ENCODE data around the gene PRKAR1B.

Gene PRKAR1B

DNA sequence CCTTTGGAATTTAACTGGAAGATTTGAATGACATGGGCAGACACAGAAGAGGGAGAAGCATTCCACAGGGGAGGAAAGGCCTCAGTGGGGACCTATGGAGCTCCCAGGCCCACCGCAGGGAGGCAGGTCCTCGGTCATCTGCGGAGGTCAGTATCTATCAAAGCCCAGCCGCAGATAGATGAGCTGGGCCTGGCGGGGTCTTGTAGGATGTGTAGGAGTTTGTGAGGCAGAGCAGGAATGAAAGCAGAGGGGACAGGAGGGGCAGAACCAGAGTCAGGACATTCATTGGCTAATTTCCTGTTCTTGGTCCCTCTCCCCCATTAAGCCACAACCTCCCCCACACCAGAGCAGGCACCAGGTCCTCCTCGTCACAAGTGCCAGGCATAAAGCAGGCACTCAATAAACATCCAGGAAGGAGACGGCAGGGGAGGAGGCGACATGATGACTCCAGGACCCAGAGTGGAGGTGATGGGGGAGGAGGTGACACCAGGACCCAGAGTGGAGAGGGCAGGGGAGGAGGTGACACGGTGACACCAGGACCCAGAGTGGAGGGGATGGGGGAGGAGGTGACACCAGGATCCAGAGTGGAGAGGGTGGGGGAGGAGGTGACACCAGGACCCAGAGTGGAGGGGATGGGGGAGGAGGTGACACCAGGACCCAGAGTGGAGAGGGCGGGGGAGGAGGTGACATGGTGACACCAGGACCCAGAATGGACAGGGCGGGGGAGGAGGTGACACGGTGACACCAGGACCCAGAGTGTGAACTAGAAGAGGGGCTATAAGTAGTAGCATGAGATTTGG, 123.7 kb downstream of the PRKAR1B start:
- DNase-seq (ENCODE audit: low read depth), result no peak

DNA sequence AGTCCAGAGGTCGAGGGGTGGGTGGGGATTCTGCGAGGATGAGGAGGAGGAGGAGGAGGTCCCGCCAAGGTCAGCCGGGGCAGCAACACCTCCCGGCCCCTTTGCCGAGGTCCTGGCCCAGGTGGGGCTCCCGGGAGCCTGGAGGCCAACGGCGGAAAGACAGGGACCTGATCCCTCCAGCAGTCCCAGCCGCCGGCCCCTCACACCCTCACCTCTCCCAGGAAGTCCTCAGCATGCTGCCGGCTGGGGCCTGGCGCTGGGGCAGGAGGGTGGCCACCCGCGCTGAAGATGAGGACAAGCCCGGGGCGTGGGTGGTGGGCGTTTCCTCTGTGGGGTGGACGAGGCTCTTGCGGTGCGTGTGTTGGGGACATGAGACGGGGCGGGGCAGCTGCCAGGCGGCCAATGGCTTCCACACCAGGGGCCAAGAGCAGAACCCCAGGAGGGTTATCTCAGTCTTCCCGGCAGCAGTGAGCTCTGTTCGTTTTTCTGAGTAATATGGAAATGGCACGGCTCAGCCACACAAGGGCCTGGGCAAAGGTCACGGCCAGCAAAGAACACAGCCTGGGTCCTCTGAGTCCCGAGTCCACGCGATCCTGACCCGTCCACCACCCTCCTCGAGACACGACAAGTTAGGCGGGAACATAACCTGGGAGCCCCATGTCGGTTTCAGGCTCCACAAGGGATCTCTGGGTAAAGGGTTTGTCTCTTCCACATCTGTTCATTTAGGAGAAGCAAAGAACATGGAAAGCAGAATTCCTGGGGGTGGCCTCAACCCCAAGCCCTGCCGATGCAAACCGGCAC, 124.5 kb downstream of the PRKAR1B start:
- DNase-seq (ENCODE audit: low read depth), result no peak

DNA sequence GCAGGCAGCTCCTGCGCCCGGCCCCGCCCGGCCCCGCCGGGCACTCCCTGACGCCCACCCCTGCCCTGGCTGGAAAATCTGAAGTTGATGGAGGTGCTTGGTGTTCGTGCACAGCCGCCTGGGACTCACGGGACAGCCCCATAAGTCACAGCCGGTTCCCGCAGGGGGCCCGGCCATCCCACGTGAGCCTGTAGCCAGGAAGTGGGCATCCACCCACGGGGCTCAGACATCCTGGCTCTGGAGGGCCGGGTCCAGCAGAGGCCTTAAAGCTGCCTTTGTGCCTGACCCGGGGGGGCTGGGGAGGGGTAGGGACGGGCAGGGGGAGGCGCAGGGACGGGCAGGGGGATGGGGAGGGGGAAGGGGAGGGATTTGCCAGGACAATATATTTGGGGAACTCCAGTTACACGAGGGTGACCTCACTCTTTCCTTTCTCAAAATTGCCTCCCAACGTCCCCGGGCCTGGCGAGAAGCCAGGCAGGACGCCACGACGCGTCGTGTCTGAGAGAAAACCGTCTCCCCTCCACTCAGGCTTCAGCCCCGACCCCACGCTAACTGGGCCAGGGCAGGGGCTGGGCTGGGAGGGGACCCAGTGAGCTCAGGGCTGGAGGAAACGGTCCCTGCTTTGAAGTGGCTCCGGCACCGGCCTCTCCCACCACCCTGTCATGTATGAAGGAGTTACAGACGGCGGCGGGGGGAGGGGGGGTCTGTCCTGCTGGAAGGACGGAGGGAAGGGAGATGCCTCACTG, 125.3 kb downstream of the PRKAR1B start:
- no peak for DNase-seq (ENCODE audit: low read depth)

DNA sequence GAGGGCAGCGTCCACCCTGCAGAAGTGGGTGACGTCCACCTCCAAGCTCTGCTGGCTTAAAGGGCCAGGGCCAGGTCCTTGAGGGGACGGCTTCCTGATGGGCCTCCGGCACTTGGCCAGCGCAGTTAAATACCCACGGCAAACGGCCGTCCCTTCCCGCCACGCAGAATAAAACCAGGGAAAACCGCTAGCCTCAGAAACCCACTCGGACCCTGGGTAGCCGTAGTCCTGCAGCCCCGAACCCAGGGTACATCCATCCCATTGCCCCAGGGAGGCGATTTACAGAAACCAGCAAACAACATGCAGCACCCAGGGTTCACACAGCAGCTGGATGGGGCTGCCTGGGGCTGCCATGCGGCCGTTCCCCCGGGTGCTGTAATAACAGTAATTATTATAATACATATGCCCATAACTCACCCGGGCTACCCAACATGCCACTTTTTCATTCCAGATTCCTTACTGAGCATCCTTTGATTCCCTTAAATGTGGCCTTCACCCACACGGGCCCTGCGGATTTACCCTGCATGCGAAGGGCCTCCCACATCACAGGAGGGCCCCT, 126.0 kb downstream of the PRKAR1B start:
- no peak for DNase-seq (ENCODE audit: low read depth)

GRCh38 chr7:600149-601035, 126.7 kb downstream of the PRKAR1B start:
- DNase-seq (ENCODE audit: low read depth), result no peak

- DNase-seq (ENCODE audit: low read depth), result no peak
These were observed 128.2 kb downstream of the PRKAR1B start for GRCh38 chr7:598899-599298.

DNA sequence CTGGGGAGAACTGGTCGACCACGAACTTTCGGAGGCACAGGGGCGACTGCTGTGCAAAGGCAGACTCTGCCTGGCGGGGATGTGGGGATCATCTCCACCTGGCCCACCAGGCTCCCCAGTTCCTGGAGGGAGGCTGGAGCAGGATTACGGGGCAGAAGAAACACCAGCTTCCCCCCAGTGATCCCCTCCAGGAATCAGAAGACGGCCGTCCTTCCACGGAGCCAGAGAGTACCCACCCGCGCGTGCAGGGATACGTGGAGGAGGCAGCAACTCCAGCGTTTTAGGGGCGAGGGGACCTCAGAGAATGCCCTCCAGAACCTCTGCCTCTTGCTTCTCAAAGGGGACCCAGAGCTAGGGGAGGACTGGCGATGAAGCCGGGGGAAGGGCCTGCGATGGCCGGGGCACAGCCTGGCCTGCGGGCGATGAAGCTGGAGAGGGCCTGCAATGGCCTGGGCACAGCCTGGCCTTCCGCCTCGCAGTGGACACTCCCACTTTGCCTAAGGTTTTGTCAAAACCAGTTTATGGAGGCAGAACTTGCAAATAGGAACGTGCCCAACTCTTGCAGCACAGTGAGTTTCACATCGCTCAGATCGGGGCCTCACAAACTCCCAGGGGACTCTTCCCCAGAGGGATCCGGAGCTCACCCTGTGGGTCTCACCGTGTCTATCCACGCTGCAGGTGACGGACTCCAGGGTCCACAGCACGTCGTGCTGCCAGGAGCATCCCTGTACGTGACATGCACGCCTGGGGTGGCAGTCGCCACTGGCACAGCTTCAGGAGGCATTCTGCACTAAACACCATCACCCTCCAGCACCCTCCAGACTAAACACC, 129.5 kb downstream of the PRKAR1B start:
- DNase-seq (ENCODE audit: low read depth), result no peak

DNA sequence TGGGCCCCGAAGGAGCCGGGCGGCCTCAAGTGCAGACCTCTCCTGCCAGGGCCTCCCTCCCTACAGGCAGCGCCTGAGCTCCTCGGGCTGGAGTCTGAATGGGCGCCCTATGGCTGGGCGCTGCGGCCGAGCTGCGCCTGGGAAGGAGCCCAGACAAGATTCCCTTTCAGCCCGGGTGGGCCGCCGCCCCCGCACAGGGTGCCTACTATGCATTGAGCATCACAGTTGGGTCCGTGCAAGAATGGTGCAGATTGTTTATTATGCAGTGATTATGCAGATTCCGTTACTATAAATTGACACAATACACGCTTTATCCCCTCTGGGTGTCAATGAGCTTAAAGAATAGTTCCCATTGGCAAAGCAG, 130.3 kb downstream of the PRKAR1B start:
- no peak for DNase-seq (ENCODE audit: low read depth)

GRCh38 chr7:596071-596818, 130.8 kb downstream of the PRKAR1B start:
- DNase-seq (ENCODE audit: low read depth), result no peak

GRCh38 chr7:595621-596010, 131.5 kb downstream of the PRKAR1B start:
- no peak for DNase-seq (ENCODE audit: low read depth)

DNA sequence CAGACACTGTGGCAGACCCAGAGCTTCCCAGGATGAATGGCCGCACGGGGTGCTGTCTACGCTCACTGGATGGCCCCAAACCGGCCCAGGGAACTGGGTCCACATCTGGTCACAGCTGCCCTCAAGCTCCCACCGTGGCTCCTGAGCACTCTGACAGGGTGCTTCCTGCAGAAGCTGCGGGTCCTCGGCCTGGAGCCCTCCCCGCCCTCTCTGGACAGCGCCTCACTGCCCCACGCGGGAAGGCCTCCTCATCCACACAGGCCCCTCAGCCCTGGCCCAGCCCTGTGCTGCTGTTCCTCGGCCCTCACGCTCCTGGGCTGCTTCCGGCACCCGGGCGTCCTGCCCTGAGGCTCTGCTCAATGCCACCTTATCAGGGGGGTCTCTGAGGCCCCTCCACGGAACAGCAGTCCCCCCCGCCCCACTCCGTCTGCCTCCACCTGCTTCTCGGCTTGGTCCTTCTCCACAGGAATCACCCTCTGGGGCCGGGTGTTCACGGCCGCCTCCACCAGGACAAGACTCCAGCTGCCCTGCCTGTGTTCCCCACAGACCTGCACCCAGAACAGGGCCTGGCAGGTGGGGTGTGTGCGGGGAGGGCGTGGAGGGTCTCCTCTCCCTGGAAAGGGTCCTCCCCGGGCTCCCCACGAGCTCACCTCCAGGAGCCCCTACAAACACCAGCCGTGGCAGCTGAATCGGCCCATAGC, 132.0 kb downstream of the PRKAR1B start:
- DNase-seq (ENCODE audit: low read depth), result no peak

- no peak for DNase-seq (ENCODE audit: low read depth)
These were observed 132.7 kb downstream of the PRKAR1B start for GRCh38 chr7:594212-594913.

GRCh38 chr7:593324-594115, 133.6 kb downstream of the PRKAR1B start:
- no peak for DNase-seq (ENCODE audit: low read depth)

GRCh38 chr7:591856-592628, 135.0 kb downstream of the PRKAR1B start:
- no peak for DNase-seq (ENCODE audit: low read depth)

DNA sequence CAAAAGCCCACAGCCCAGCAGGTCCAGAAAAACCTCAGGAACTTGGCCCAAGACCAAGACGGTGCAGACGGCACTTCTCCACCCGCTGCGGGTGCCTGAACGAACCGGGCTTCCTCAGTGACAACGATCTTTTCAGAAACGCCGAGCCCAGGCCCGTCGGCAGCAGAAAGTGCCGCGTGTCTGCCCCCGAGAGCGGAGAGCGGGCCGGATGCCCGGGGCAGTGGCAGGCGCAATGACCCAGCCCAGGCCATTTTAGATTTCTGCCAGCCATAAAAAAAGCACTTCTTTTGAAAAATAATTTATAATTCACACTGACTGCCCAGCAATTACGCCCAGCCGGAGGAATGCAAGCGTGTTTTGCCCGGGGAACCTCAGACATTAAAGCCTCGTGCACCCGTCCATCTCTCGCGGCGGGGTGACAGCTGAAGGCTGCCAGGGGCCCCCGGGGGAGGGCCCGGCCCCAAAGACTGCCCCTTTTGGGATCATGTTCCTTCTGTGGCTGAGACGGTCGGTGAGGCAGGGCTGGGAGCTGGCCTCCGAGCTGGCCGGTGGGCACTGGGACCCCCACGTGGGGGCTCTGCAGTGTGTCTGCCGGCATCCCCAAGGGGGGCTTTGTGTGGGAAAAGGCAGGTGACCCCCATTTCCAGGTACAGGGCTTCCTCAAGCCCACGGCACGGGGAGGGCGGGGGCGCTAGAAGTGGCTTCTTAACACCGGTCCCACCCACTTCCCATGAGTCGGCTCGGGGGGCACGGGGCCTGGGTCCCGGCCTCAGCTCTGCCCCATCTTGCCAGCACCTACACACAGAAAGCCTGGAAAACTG, 136.1 kb downstream of the PRKAR1B start:
- DNase-seq (ENCODE audit: low read depth), result no peak

Data from GM04504 (cell line).